COLO668 (cell line): ENCODE measurements around the gene NMT1.

Experiments used
- DNase-seq: peaks from one replicate; lab custom pipeline; 2025; ENCODE audit not compliant: unreplicated experiment; lab: John Stamatoyannopoulos, UW

Gene NMT1

DNA sequence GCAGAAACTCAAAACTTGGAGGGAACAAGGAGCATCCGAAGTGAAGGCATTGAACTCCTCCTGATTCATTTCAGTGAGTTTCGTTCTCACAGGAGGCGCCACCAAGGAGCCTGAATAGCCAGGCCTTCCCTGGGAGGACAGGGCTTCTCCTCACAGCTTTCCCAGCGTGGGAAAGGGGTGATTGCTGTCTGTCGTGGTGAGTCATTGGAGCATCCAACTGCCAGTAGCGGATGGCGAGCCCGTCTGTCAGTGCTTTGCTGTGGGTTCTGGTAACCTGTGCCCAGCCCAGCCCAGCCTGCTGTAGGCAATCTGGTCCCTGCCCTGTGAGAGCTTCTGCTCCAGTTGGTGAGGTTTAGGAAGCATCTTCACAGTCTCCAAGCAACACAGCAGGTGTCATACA, 42.9 kb downstream of the NMT1 start:
- DNase-seq = no peak

- no peak for DNase-seq
Measured at GRCh38 chr17:45104497-45104896, 43.4 kb downstream of the NMT1 start.

DNA sequence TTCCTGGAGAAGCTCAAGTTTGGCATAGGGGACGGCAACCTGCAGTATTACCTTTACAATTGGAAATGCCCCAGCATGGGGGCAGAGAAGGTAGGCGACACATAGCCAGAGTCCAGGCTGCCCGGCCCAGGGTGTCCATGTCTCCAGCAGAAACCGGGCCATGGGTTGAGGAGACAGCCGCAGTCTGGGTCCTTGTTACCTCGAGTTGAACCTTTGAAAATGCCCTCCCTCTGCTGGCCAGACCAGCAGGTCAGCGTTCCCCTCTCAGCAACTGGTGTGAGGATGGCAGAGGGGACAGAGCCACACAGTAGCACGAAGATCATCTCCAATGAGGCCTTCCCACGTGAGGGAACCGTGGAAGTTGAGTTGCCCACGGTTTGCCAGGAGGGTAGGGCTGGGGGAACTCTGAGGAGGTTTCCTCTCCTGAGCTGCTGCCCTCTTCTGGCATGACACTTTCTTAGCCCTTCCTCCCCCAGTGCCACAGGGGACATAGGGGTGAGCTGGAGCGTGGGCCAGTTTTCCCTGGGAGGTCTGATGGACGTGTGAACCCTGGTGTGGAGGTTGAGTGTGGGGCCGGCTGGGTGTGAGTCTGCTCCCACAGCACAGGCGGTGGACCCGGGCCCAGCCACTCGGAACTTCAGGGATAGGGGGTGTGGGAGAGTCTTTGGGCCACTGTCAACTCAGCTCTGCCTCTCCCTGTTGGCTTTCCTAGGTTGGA, 43.9 kb downstream of the NMT1 start:
- DNase-seq = no peak

- DNase-seq = no peak
Measured at GRCh38 chr17:45106096-45106495, 45.0 kb downstream of the NMT1 start.

DNA sequence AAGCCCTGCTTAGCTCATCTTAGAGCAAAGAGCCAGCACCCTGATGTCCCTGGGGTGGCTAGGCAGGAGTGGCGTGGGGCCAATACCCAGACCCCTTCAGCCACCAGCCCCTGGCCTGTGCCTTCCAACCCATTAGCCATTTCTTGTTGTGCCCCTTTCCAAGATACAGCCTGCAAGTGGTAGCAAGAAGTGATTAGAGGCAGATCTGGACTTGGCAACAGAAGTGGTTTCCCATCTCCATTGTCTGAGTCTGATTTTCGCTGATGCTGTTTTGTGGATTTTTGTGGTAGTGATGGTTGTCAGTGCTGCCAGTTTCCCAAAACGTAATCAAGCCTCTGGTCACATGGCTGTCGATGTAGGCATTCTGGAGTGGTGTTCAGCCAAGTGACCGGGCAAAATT, 45.5 kb downstream of the NMT1 start:
- DNase-seq = no peak

DNA sequence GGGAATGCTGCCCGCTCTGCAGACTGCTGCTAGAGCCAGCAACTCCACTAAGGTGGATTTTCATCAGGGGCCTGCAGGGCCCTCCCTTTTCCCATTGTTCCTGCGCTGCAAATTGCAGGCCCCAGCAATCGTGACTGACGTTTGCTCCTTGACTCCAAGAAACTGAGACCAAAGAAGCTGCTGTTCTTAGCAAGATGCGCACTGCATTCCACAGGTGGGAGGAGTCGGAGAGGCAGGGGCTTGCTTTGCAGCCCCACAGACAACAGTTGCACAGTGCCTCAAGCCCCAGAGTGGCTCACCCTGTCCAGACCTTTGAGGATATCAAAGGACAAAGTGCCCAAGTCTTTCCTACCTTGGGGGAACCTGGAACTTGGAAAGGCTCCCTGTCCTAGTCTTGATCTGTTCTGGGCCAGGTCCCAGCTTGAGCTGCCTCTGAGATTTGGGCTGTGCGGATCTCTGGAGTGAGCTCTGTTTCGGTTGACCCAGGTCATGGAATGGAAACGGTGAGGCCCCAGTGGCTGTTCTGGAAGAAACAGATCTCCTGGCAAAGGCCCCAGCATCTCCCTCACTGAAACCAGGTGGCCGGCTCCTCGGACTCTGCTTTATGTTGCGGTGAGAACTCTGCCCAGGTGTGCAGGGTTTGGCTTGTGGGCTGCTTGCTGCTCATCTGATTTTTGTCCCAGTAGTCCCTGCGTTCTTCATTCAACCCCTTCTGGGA, 46.3 kb downstream of the NMT1 start:
- no peak for DNase-seq

DNA sequence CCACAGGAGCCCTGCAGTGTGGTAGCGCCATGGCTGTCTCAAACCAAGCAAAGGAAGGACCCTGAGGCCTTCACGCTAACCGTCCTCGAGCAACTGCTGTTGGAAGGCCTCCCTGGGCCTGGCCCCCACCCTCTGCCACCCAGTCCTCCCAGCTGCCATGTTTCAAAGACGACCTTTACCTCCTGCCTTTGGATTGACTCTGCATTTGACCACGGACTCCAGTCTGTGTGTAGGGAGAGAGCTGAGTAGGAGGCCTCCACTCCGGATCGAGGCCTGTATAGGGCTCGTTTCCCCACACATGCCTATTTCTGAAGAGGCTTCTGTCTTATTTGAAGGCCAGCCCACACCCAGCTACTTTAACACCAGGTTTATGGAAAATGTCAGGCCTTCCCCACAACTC, 46.9 kb downstream of the NMT1 start:
- DNase-seq = no peak

DNA sequence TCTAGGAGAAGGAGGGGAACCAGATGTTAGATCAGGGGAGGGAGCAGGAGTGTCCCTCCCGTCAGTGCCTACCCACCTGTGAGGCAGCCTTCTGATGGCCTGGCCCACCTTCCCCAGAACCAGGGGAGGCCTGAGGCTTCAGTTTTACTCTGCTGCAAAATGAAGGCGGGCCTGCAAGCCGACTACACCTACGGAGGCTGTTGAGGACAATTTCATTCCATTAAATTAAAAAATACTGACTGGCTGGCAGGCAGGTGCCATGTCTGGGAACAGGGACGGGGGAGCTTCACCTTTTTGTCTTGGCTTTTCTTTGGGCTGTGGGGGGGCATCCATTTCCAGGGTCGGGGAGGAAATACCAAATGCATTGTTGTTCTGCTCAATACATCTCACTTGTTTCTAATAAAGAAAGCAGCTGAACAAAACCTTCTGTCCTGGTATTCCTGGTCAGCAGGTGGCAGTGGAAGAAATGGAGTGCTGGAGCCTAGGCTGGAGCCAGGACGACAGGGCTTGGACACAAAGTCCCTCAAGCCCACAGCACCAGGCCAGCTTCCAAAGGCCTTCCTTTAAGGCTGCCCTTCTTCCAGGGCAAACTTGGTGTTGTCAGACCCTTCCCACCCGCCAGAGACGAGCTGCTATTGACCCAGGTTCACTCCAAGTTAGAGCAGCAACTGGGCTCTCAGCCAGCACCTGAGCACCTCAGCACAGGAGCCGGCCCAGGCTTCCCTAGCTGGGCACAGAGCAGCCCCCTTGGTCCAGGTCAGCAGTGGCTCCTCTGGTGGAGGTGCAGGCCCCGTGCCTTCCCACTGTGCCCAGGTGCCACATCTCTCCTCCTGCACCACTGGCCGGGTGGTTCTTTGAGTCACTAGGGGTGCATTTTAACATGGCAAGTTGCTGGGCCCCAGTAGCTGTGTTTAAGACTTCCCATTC, 47.7 kb downstream of the NMT1 start:
- DNase-seq = no peak

- DNase-seq = no peak
Measured at GRCh38 chr17:45110676-45111611, 49.8 kb downstream of the NMT1 start.

DNA sequence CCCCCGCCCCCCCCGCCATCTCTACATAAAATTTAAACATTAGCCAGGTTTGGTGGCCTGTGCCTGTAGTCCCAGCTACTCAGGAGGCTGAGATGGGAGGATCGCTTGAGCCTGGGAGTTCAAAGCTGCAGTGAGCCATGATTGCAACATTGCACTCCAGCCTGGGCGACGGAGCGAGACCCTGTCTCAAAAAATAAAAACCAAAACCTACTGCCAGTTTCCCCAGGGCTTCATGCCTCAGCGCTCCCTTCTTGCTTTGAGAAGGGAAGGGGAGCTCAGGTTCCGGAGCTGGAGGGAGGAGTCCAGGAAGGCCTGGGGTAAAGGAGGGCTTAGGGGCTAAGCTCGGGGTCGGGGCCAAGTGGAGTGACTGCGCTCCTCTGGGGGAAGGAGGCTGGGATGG, 50.7 kb downstream of the NMT1 start:
- DNase-seq = no peak

GRCh38 chr17:45112559-45113423, 51.7 kb downstream of the NMT1 start:
- no peak for DNase-seq

DNA sequence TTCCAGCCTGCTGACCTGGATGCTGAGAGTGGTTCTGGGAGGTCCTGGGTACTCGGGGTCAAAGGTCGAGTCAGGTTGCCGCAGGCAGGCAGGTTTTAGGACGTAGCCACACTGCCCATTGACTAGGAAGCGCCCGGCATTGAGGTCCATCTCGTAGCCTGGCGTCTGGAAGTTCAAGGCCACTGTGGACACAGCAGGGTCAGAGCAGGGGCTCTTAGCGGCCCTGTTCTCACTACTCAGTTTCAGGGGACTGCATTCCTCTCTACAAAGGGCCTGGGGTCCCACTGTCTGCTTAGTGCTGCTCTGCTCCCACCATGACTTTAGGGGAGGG, 52.3 kb downstream of the NMT1 start:
- no peak for DNase-seq

DNA sequence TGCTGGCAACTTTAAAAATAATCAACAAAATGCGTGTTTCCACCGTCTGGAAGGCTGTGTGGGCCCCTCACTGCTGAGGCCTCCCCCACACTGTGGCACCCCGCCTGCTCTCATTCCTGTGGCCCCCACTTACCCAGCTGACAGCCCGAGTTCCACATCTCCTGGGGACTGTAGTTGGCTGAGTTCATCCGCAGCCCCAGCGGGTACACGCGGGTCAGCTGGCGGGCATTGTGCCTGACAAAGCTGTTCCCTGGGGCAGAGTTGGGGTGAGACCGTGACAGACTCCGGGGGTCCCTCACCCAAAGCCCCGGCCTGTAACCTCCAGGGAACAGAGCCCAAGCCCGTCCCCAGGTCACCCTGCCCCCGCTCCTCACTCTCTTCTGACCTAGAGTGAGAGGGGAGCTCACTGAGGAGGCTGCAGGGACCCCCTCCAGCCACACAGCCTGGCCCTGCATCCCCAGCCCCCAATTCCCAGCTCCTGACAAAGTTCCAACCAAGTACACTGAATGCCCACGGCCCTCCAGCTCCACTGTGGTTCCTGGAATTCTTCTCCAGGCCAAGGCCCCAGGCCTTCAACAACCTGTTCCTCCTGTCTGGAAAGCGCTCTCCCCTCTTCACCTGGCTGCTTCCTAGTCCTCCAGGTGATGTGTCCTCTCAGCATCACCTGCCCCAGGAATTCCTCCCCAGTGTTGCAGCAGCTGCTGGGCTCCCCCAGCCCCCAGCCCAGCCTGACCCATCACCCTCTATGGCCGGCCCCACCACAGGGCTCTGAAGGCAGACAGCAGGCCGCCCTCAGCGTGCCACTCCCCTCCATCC, 53.2 kb downstream of the NMT1 start:
- DNase-seq = no peak

DNA sequence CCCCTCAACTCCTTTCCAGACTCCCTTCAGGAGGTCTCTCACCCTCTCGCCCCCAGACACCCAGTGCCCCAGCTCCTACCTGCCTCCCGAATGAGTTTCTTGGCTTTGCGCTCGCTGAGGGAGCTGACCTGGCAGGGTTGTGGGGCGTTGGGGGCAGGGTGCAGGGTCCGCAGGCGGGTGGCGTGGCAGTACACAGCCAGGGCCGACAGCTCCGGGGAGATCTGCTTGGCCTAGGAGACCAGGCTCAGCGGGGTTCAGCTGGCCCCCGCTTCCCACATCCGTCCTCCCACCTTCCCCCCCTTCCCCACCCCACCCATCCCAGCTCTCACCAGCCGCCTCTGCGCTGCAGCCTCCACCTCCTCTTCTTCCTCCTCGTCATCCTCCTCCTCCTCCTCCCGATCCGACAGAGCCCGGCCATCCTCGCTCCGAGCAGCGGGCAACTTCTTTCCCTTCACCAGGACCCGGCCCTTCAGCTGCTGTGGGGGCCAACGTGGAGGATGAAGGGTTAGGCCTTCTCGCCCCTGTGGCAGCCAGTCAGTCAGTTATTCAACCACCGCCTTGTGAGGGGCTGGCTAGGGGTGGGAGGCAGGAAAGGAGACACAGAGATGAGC, 54.0 kb downstream of the NMT1 start:
- DNase-seq = no peak

DNA sequence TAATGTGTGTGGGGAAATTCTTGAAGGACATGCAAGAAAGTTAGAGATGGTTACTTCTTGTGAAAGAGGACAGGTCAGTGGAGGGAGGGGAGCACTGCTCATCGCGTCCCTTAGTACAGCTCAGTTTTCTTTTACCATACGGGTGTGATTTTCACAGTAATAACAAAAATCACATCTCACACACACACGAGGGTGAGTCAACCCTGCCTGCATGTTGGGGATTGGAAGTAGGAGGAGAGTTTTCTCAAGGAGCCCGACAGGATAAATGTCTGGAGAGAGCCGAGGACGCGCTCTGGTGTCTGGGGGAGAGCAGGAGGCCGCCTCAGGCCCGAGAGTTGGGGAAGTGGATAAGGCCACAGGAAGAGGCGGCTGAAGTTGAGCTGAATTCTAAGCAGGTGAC, 54.8 kb downstream of the NMT1 start:
- DNase-seq = no peak

GRCh38 chr17:45116434-45117016, 55.4 kb downstream of the NMT1 start:
- no peak for DNase-seq

DNA sequence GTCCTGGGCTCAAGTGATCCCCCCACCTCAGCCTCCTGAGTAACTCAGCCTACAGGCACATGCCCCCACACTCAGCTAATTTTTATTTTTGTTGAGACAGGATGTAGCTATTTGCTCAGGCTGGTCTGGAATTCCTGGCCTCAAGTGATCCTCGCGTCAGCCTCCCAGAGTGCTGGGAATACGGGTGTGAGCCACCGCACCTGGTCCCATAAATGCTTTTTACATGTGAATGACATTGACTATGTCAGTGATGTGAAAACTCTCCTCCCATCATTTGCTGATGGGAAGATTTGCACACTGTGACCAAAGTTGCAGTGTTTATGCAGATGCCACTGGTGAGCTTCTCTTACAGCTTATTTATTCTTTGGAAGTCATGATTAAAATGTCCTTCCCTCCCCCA, 56.2 kb downstream of the NMT1 start:
- DNase-seq = no peak
